GM18505 (cell line): ENCODE measurements around the gene NANOGP8.
"Not testable (repeated sequence)": the region's sequence is repeated elsewhere in the genome, so short reads cannot be mapped to it uniquely, and the experiment has no call there.

Experiments used
- ATAC-seq: cut with Tn5 transposase; IDR thresholded peaks from one replicate; pipeline ENCODE4 v1.9.1; 2021; ENCODE audit not compliant: unreplicated experiment
- POLR2A ChIP-seq: IDR thresholded peaks from 4 replicates; pipeline ENCODE4 v1.6.1; 2011; ENCODE audit warnings: borderline replicate concordance; ENCODE audit not compliant: insufficient read depth, insufficient read length; ENCODE audit errors: extremely low read depth

Gene NANOGP8, protein sequence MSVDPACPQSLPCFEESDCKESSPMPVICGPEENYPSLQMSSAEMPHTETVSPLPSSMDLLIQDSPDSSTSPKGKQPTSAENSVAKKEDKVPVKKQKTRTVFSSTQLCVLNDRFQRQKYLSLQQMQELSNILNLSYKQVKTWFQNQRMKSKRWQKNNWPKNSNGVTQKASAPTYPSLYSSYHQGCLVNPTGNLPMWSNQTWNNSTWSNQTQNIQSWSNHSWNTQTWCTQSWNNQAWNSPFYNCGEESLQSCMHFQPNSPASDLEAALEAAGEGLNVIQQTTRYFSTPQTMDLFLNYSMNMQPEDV

DNA sequence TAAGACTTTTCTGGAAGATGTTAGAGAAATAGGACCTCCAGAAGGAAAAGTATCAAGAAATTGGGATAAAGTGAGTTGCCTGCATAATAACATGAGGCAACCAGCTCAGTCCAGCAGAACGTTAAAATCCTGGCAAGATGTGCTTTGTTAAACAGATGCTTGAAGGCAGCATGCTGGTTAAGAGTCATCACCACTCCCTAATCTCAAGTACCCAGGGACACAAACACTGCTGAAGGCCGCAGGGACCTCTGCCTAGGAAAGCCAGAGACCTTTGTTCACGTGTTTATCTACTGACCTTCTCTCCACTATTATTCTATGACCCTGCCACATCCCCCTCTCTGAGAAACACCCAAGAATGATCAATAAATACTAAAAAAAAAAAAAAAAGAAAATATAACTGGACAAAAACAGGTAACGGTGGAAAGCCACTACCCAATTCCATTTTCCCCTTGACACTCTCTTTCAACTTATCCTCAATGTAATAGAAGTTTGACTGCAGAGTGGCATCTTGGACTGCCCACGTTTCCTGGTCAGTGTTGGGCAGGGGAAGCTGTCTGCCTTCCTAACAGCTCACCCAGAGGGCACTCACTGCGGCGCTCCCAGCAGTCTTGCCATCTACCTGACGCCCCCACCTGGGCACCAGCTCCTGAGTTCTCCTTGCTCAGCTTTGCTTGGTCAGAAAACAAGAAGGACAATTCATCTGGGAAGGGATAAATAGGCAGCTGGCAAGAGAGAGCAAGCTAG, at the start of gene NANOGP8:
Gene NANOGP8, minus strand, starts transcription at position 120 of the 744 bp plus-strand sequence. CDS start 185 bp downstream, outside the sequence.
- not testable (repeated sequence) for ATAC-seq

GRCh38 chr15:35134299-35134698, 49.2 kb upstream of the NANOGP8 start:
- no peak for ATAC-seq
- no peak for TF ChIP-seq POLR2A

- no peak for ATAC-seq
Observed at GRCh38 chr15:35130245-35130644, 45.1 kb upstream of the NANOGP8 start.

GRCh38 chr15:35129361-35129760, 44.3 kb upstream of the NANOGP8 start:
- no peak for ATAC-seq

More at GRCh38 chr15:35130245-35130644, 45.1 kb upstream of the NANOGP8 start:
- TF ChIP-seq POLR2A: no peak

GRCh38 chr15:35127717-35128116, 42.6 kb upstream of the NANOGP8 start:
- TF ChIP-seq POLR2A: no peak
- ATAC-seq: no peak

More at GRCh38 chr15:35129361-35129760, 44.3 kb upstream of the NANOGP8 start:
- TF ChIP-seq POLR2A: no peak

DNA sequence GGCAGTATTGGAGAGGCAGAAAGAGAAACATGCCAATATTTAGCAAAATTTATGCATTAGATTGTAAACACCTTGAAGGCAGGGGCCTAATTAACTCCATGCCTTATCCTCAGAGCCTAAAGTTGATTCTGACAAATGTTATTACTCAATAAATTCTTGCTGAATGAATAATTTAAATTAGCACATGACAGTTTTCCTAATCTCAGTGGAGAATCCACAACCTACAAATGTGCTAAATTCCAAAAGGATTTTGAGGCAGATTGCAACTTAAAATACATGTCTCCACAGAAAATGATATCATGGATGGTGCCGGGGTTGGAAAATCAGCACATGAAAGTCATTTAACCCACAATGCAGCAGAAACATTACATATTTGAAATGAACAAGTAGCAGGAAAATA, 41.1 kb upstream of the NANOGP8 start:
- TF ChIP-seq POLR2A: no peak
- no peak for ATAC-seq

- ATAC-seq: no peak
- TF ChIP-seq POLR2A: no peak
Observed at GRCh38 chr15:35123743-35124142, 38.6 kb upstream of the NANOGP8 start.

DNA sequence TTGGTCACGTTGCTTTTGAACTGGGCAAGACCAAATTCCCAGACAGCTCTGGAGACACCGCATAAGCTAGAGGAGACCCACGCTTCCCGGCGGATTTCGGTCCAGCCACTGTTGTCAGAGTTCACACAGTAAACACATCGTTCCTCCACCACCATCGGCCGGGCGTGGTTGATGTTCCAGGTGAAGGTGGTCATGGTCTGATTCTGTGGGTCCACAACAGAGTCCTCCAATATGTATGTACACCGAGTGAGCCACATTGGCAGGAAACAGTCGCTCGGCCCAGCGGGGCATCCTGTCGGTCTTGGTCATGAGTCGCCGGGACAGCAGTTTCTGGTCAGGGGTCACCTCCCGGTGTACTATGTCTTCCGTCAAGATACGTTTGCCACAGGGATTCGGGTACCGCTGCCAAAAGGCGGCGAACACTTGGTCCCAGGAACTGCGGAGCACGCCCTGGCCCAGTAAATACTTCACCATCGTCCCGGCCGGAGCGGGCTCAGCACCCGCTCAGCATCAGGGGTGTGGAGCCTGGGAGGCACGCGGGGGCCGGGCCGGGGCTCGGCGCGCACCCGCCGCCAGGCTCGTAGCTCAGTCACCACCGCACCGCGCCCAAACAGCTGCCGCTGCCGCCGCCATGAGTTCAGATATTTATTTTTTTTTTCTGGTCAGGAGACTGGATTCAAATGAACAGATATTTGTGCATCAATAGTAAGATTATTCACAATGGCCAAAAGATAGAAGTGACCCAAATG, 36.7 kb upstream of the NANOGP8 start:
- no peak for TF ChIP-seq POLR2A
- no peak for ATAC-seq

DNA sequence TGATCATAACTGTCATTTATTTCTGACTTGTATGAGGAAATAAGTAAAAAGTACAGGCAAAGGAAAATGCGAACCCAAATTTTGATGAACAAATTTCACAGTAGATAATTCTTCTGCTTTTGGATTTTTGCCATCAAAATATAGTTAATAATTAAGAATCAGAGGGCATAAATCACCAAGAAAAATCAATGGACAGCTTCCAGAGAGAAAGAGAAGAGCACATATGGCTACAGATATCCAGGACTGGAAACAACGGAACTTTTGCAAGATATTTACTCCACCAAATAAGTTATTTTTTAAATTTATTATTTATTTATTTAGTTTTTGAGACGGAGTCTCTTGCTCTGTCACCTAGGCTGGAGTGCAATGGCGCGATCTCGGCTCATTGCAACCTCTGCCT, 35.1 kb upstream of the NANOGP8 start:
- no peak for ATAC-seq
- no peak for TF ChIP-seq POLR2A

GRCh38 chr15:35118960-35119359, 33.9 kb upstream of the NANOGP8 start:
- ATAC-seq: no peak
- no peak for TF ChIP-seq POLR2A

DNA sequence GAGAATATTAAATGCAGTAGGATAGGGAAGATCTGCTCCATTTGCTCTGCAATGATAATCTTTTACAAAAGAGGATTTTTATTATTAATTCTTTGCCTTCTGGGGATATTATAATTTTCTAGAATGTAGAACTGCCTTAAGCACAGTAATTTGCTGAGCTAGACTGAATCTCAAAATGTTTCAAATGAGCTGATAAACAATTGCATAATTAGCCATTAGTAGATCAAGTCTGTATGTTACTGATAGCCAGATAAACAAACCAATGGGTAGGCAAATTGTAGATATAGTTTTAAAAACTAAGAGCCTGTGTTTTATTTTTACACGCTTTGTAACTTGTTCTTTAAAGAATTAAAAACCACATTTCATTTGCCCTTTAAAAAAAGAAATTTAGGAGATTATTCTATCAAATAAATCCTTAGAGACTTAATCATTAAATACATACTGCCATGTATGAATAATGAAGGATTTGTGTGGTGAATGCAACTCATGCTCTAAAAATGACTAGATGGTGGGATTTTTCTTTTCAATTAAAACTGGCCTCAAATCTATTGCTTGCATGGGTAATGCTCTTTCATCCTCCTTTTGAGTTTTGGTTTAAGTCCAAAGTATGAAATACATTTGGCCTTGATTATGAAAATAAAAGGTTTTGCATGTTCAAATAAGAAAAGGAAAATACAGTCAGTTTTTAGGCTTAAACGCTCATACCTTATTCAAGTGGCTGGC, 32.6 kb upstream of the NANOGP8 start:
- ATAC-seq: no peak
- TF ChIP-seq POLR2A: no peak

GRCh38 chr15:35115155-35115725, 30.1 kb upstream of the NANOGP8 start:
- TF ChIP-seq POLR2A: no peak

GRCh38 chr15:35112346-35112745, 27.3 kb upstream of the NANOGP8 start:
- no peak for ATAC-seq
- no peak for TF ChIP-seq POLR2A

More at GRCh38 chr15:35115155-35115725, 30.1 kb upstream of the NANOGP8 start:
- ATAC-seq: no peak
